ENCODE results near the gene KL.

Gene KL

GRCh38 chr13:33006638-33007037 is 9.6 kb upstream of the KL start:
- TF ChIP-seq NFIC (IDR thresholded peaks at IDR 0.05) (no peak), TCF12 (IDR thresholded peaks at IDR 0.05; ENCODE audit: low read depth) (no peak), EP300 (IDR thresholded peaks at IDR 0.05; ENCODE audit: borderline replicate concordance) (no peak), TEAD4 (IDR thresholded peaks at IDR 0.05) (no peak), CEBPB (IDR thresholded peaks at IDR 0.05) (no peak), EGR1 (IDR thresholded peaks at IDR 0.05) (no peak), REST (IDR thresholded peaks at IDR 0.05; ENCODE audit: low read depth) (no peak), USF1 (IDR thresholded peaks at IDR 0.05) (no peak), TAF1 (IDR thresholded peaks at IDR 0.05; ENCODE audit: low read depth) (no peak), MAX (IDR thresholded peaks at IDR 0.05) (no peak)

- TF ChIP-seq NFIC (IDR thresholded peaks at IDR 0.05): no peak
- no peak for TF ChIP-seq EP300 (IDR thresholded peaks at IDR 0.05; ENCODE audit: borderline replicate concordance)
- no peak for TF ChIP-seq CREB1 (IDR thresholded peaks at IDR 0.05; ENCODE audit: low read depth)
- no peak for TF ChIP-seq TAF1 (IDR thresholded peaks at IDR 0.05; ENCODE audit: low read depth)
Observed at GRCh38 chr13:33007237-33007636, 9.0 kb upstream of the KL start.

- TF ChIP-seq NFIC (IDR thresholded peaks at IDR 0.05) (no peak), EGR1 (IDR thresholded peaks at IDR 0.05) (no peak), MAX (IDR thresholded peaks at IDR 0.05) (no peak), FOXM1 (IDR thresholded peaks at IDR 0.05; ENCODE audit: borderline replicate concordance, low read depth) (no peak), CREB1 (IDR thresholded peaks at IDR 0.05; ENCODE audit: low read depth) (no peak), EP300 (IDR thresholded peaks at IDR 0.05; ENCODE audit: borderline replicate concordance) (no peak), ZBTB7A (IDR thresholded peaks at IDR 0.05; ENCODE audit: low read depth) (no peak), REST (IDR thresholded peaks at IDR 0.05; ENCODE audit: low read depth) (no peak), USF1 (IDR thresholded peaks at IDR 0.05) (no peak)
Observed at GRCh38 chr13:33007950-33008349, 8.3 kb upstream of the KL start.

- TF ChIP-seq REST (IDR thresholded peaks at IDR 0.05; ENCODE audit: low read depth) (no peak), FOXM1 (IDR thresholded peaks at IDR 0.05; ENCODE audit: borderline replicate concordance, low read depth) (no peak), ZBTB7A (IDR thresholded peaks at IDR 0.05; ENCODE audit: low read depth) (no peak)
Observed at GRCh38 chr13:33008946-33009722, 7.1 kb upstream of the KL start.

GRCh38 chr13:33011828-33012470 is 4.3 kb upstream of the KL start:
- TF ChIP-seq TEAD4 (IDR thresholded peaks at IDR 0.05): no peak
- TF ChIP-seq ZBTB7A (IDR thresholded peaks at IDR 0.05; ENCODE audit: low read depth): no peak
- no peak for TF ChIP-seq REST (IDR thresholded peaks at IDR 0.05; ENCODE audit: low read depth)
- TF ChIP-seq CEBPB (IDR thresholded peaks at IDR 0.05): no peak
- no peak for TF ChIP-seq TCF12 (IDR thresholded peaks at IDR 0.05; ENCODE audit: low read depth)
- no peak for TF ChIP-seq EP300 (IDR thresholded peaks at IDR 0.05; ENCODE audit: borderline replicate concordance)

Data from Ishikawa (cell line).